Nephron progenitor cell (in vitro differentiated cells): Measurements from ENCODE around the gene TCERG1L.
"Not testable (repeated sequence)": the region's sequence is repeated elsewhere in the genome, so short reads cannot be mapped to it uniquely, and the experiment has no call there.

Source experiments
- DNase-seq: peaks from one replicate; pipeline ENCODE4 v3.0.0; 2021
- H3K27ac Mint-ChIP-seq: 2 replicates; pipeline ENCODE4 v1.8.0; 2021; ENCODE audit warnings: mild to moderate bottlenecking, moderate library complexity, mixed read lengths
- H3K27me3 Mint-ChIP-seq: 2 replicates; pipeline ENCODE4 v1.8.0; 2021; ENCODE audit warnings: mild to moderate bottlenecking, low read depth, mixed read lengths; ENCODE audit not compliant: poor library complexity
- H3K36me3 Mint-ChIP-seq: 2 replicates; pipeline ENCODE4 v1.8.0; 2021; ENCODE audit warnings: low read depth, mixed read lengths
- H3K4me1 Mint-ChIP-seq: 2 replicates; pipeline ENCODE4 v1.8.0; 2021; ENCODE audit warnings: mixed read lengths
- H3K4me3 Mint-ChIP-seq: 2 replicates; pipeline ENCODE4 v1.8.0; 2021; ENCODE audit warnings: mild to moderate bottlenecking, moderate library complexity, mixed read lengths
- H3K9me3 Mint-ChIP-seq: 2 replicates; pipeline ENCODE4 v1.8.0; 2021; ENCODE audit warnings: mild to moderate bottlenecking, moderate library complexity, mixed read lengths
- TF ChIP-seq, protein P1 (sequence below): fragments of 200-600 bp; sonication (generic); IDR thresholded peaks from 2 replicates; pipeline ENCODE4 v1.5.0; 2021; ENCODE audit warnings: antibody characterized with exemption

TCERG1L gene

DNA sequence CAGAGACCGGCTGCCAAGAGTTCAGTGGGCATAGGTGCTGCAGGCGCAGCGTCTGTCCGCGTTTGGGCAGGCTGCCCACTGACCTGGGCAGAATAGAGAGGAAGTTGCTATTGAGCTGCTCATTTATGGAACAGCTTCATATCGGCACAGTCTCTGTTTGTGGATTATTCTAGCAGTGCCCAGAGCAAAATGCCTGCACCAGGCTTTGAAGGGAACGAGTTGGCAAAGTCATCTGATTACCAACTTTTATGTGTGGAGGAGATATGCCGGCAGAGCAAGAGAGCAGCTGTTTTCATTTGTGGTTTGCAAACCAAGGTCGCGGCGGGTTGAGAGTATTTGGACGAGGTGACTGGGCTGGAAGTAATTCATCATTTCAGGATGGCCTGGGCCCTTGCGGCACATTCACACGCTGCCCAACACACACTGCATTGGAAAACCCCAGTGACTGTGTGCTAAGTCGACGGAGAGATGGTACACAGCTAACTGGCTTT, 228.5 kb downstream of the TCERG1L start:
- Mint-ChIP-seq H3K4me1 (peaks cover 46% of the 10 kb centered on the region), H3K27me3 (peaks cover 14% of the 10 kb centered on the region), H3K36me3 (no peaks in the 10 kb centered on the region), H3K4me3 (no peak overlapping the region), H3K27ac (no peak overlapping the region), H3K9me3 (no peaks in the 10 kb centered on the region)
- DNase-seq = no peak
- TF ChIP-seq, protein P1, sequence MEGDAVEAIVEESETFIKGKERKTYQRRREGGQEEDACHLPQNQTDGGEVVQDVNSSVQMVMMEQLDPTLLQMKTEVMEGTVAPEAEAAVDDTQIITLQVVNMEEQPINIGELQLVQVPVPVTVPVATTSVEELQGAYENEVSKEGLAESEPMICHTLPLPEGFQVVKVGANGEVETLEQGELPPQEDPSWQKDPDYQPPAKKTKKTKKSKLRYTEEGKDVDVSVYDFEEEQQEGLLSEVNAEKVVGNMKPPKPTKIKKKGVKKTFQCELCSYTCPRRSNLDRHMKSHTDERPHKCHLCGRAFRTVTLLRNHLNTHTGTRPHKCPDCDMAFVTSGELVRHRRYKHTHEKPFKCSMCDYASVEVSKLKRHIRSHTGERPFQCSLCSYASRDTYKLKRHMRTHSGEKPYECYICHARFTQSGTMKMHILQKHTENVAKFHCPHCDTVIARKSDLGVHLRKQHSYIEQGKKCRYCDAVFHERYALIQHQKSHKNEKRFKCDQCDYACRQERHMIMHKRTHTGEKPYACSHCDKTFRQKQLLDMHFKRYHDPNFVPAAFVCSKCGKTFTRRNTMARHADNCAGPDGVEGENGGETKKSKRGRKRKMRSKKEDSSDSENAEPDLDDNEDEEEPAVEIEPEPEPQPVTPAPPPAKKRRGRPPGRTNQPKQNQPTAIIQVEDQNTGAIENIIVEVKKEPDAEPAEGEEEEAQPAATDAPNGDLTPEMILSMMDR = no peak

DNA sequence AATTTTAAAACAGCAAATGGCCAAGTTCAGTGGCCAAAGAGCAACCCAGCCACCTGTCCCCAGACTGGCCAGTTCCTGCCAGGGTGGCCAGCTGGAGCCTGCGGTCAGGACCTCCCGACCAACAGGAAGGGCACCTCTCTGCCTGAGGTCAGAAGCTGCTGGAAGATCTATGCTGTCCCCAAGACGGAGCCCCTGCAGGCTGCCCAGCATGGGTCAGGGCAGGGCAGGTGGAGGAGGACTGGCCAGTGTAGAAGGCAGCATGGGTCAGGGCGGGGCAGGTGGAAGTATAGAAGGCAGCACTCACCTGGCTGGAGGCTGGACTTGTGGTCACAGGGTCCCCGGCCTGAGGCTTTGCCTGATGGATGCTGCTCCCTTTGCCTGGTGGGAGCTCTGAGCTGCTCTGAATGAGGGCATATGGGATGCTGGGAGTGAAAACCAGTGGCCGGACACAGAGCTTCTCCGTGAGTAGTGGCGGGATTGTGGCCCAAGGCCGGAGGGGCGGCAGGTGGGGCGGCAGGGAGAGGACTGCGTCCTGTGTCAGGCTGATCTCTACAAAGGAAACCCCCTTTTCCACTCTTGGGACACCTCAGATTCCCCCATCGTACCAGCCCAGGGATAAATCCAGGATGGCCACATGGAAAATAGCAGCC, 229.2 kb downstream of the TCERG1L start:
- DNase-seq = no peak
- no peaks in the 10 kb centered on the region for H3K36me3 Mint-ChIP-seq
- H3K4me1 Mint-ChIP-seq = peaks cover 43% of the 10 kb centered on the region
- TF ChIP-seq, protein P1 = no peak
- no peaks in the 10 kb centered on the region for H3K9me3 Mint-ChIP-seq
- H3K27ac Mint-ChIP-seq = no peak overlapping the region
- peaks cover 18% of the 10 kb centered on the region for H3K27me3 Mint-ChIP-seq
- no peak overlapping the region for H3K4me3 Mint-ChIP-seq

DNA sequence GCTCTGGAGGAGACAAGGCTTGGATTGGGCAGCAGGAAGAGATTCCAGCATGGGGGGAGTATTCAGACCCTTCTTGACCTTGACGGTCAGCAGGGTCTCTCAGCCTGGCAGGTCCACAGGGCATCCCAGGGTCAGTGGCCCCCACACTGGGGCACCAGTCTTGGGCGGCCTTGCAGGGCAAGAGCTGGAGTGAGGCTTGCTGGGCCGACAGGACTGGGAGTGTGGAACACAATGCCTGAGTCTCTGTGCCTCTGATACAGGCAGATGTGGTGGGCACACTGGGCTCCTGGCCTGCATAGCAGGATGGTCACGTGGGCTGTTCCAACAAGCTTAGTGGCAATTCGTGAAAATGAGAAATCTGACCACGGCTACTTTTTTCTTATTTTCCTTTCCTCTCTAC, 229.7 kb downstream of the TCERG1L start:
- TF ChIP-seq, protein P1 = no peak
- Mint-ChIP-seq H3K9me3 (no peaks in the 10 kb centered on the region), H3K4me3 (no peak overlapping the region)

DNA sequence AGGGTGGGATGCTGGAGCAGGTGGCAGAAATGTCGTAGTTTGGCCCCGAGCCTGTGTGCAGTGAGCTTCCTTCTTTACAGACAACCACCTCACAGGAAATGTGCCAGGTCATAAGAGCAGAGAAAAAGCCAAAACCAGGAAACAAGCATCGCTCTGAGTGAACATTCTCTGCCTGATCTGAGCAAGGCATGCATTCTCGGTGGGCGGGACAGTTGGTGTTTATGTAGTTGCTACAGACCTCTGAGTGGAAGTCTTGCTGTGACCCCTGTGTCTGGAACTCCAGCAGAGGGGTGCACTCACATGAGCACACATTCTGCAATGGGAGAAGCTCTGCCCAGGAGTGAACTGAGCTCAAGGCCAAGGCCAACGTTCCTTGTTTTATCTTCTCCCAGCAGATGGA, 230.1 kb downstream of the TCERG1L start:
- H3K36me3 Mint-ChIP-seq = no peaks in the 10 kb centered on the region
- TF ChIP-seq, protein P1 = no peak
- peaks cover 18% of the 10 kb centered on the region for H3K27me3 Mint-ChIP-seq
- DNase-seq = no peak
- H3K27ac Mint-ChIP-seq = no peak overlapping the region
- no peaks in the 10 kb centered on the region for H3K9me3 Mint-ChIP-seq
- peaks cover 37% of the 10 kb centered on the region for H3K4me1 Mint-ChIP-seq
- H3K4me3 Mint-ChIP-seq = no peak overlapping the region

More for the DNA sequence above, 229.7 kb downstream of the TCERG1L start:
- peaks cover 38% of the 10 kb centered on the region for H3K4me1 Mint-ChIP-seq
- H3K27me3 Mint-ChIP-seq = peaks cover 18% of the 10 kb centered on the region
- no peak for DNase-seq
- H3K27ac Mint-ChIP-seq = no peak overlapping the region
- no peaks in the 10 kb centered on the region for H3K36me3 Mint-ChIP-seq

DNA sequence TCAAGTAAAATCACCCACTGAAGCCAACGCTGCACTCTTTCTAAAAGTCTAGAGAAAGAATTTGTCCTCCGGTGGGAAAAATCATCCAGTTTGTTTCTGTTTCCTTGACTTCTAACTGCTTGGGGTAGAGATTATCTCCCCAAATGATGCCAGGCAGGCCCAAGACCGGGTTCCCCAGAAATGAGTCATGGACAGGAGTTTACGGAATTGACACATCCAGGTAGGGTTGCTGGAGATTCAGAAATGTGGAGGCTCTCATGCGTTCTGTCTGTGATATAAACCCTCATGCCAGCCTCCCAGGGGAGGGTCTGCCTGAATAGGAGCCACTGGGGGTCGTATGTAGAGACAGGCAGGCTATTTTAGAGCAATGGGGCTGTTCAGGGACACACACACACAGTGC, 230.9 kb downstream of the TCERG1L start:
- Mint-ChIP-seq H3K9me3 (no peaks in the 10 kb centered on the region), H3K36me3 (no peaks in the 10 kb centered on the region), H3K4me3 (no peak overlapping the region), H3K4me1 (peaks cover 34% of the 10 kb centered on the region), H3K27me3 (peaks cover 18% of the 10 kb centered on the region), H3K27ac (no peak overlapping the region)
- TF ChIP-seq, protein P1 = no peak
- no peak for DNase-seq

DNA sequence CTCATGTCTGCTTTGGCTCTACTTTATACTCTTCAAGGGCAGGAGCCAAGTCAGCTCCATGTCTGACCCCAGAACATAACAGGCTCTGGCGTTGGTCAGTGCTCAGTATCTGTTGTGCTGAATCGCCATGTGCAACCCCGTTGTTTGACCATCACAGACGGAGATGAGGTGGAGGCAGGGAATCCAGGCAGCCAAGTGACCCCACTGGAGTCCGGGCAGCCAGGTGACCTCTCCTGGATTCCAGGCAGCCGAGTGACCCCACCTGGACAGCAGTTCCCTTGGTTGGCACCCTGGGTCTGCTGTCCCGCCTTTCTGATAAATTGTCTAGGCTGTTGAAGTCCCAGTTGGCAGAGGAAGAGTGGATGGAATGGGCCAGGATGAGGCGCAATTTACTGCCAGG, 232.2 kb downstream of the TCERG1L start:
- H3K27me3 Mint-ChIP-seq = peaks cover 18% of the 10 kb centered on the region
- H3K36me3 Mint-ChIP-seq = no peaks in the 10 kb centered on the region
- H3K4me3 Mint-ChIP-seq = no peak overlapping the region
- no peak for DNase-seq
- TF ChIP-seq, protein P1 = no peak
- no peak overlapping the region for H3K27ac Mint-ChIP-seq
- H3K9me3 Mint-ChIP-seq = no peaks in the 10 kb centered on the region
- peaks cover 27% of the 10 kb centered on the region for H3K4me1 Mint-ChIP-seq

DNA sequence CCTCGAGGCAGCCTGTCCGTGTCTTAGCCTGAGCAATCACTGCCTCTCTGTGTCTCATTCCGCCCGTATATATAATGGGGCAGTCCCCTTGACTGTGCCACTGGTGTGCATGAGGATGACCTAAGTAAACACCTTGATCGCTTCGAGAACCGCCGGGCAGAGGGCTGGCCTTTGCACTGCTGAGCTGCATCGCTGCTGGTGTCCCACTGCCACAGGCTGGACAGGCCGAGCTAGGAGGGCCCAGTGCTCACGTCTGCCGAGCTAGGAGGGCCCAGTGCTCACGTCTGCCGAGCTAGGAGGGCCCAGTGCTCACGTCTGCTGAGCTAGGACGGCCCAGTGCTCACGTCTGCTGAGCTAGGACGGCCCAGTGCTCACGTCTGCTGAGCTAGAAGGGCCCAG, 232.6 kb downstream of the TCERG1L start:
- peaks cover 15% of the 10 kb centered on the region for H3K27me3 Mint-ChIP-seq
- H3K4me3 Mint-ChIP-seq, H3K36me3 Mint-ChIP-seq, H3K27ac Mint-ChIP-seq, DNase-seq, H3K9me3 Mint-ChIP-seq: not testable (repeated sequence)
- H3K4me1 Mint-ChIP-seq = peaks cover 23% of the 10 kb centered on the region
